Esophagus squamous epithelium (tissue), 4 donors: ENCODE results near the gene PXK.

Experiments
- POLR2A ChIP-seq, 4 donors: fragments of 450-650 bp; IDR thresholded peaks; one replicate each; pipeline ENCODE4 v1.6.1; 2017; ENCODE audit warnings: antibody characterized with exemption in 4 of 4, mild to moderate bottlenecking in 4 of 4, moderate library complexity in 3 of 4
- TF ChIP-seq, protein P1 (sequence below), 6 experiments: fragments of 450-650 bp in 4 of 6; fragments of 200-600 bp in 2 of 6; sonication (generic) in 2 of 6; IDR thresholded peaks; one replicate each; pipeline ENCODE4 v1.5.1; 2016 to 2019; ENCODE audit warnings: antibody characterized with exemption in 6 of 6, mild to moderate bottlenecking in 4 of 6, moderate library complexity in 4 of 6

DNA sequence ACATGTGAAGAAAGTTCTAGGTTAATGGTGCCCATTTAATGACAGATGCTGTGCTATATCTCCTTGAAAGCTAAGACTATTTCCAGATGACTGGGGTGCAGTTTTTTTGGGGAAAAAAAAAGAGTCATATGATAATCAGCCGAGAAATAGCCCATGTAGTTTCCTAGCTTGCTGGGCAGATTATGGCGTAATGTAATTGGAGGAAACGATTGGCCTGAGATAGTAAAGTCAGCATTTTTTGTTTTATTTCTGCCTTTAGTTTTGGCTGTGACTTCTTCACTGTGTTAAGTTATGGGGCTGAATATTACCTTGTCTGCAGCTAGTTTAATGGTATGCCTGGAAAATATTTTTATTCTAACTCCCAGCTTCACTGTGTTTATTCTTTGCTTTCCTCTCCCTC lies 77.0 kb downstream of the PXK start:
- TF ChIP-seq POLR2A (IDR thresholded peaks at IDR 0.05): no peak
- TF ChIP-seq, protein P1, sequence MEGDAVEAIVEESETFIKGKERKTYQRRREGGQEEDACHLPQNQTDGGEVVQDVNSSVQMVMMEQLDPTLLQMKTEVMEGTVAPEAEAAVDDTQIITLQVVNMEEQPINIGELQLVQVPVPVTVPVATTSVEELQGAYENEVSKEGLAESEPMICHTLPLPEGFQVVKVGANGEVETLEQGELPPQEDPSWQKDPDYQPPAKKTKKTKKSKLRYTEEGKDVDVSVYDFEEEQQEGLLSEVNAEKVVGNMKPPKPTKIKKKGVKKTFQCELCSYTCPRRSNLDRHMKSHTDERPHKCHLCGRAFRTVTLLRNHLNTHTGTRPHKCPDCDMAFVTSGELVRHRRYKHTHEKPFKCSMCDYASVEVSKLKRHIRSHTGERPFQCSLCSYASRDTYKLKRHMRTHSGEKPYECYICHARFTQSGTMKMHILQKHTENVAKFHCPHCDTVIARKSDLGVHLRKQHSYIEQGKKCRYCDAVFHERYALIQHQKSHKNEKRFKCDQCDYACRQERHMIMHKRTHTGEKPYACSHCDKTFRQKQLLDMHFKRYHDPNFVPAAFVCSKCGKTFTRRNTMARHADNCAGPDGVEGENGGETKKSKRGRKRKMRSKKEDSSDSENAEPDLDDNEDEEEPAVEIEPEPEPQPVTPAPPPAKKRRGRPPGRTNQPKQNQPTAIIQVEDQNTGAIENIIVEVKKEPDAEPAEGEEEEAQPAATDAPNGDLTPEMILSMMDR (IDR thresholded peaks at IDR 0.05): no peak
